ENCODE data around the gene THOC5. TPM values are rescaled to one million over a fixed set of nuclear protein-coding genes. Genes with fewer than 3 reads are reported as not detected.

The THOC5 gene
- total and polyA plus RNA-seq, 8 donors, result 32.7 to 44.2 (median 38.3) TPM

DNA sequence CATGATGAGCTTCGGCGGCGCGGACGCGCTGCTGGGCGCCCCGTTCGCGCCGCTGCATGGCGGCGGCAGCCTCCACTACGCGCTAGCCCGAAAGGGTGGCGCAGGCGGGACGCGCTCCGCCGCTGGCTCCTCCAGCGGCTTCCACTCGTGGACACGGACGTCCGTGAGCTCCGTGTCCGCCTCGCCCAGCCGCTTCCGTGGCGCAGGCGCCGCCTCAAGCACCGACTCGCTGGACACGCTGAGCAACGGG, 73.4 kb downstream of the THOC5 start:
- intact Hi-C loops (cut with DNase I), result no loop called here
- peak overlapping the region in 1 of 2 donors; percentile 23 for H3K4me3 ChIP-seq
- H3K27ac ChIP-seq, result no peak overlapping the region
- peaks cover 0 to 19% of the 10 kb centered on the region in 2 donors for H3K4me1 ChIP-seq
- no peaks in the 10 kb centered on the region for H3K9me3 ChIP-seq
- ATAC-seq (no peak), DNase-seq (no peak)
- no peaks in the 10 kb centered on the region for H3K36me3 ChIP-seq
- H3K27me3 ChIP-seq, result peaks cover 41 to 71% of the 10 kb centered on the region in 2 donors
- TF ChIP-seq, protein P1, sequence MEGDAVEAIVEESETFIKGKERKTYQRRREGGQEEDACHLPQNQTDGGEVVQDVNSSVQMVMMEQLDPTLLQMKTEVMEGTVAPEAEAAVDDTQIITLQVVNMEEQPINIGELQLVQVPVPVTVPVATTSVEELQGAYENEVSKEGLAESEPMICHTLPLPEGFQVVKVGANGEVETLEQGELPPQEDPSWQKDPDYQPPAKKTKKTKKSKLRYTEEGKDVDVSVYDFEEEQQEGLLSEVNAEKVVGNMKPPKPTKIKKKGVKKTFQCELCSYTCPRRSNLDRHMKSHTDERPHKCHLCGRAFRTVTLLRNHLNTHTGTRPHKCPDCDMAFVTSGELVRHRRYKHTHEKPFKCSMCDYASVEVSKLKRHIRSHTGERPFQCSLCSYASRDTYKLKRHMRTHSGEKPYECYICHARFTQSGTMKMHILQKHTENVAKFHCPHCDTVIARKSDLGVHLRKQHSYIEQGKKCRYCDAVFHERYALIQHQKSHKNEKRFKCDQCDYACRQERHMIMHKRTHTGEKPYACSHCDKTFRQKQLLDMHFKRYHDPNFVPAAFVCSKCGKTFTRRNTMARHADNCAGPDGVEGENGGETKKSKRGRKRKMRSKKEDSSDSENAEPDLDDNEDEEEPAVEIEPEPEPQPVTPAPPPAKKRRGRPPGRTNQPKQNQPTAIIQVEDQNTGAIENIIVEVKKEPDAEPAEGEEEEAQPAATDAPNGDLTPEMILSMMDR (IDR thresholded peaks at IDR 0.05), result no peak

DNA sequence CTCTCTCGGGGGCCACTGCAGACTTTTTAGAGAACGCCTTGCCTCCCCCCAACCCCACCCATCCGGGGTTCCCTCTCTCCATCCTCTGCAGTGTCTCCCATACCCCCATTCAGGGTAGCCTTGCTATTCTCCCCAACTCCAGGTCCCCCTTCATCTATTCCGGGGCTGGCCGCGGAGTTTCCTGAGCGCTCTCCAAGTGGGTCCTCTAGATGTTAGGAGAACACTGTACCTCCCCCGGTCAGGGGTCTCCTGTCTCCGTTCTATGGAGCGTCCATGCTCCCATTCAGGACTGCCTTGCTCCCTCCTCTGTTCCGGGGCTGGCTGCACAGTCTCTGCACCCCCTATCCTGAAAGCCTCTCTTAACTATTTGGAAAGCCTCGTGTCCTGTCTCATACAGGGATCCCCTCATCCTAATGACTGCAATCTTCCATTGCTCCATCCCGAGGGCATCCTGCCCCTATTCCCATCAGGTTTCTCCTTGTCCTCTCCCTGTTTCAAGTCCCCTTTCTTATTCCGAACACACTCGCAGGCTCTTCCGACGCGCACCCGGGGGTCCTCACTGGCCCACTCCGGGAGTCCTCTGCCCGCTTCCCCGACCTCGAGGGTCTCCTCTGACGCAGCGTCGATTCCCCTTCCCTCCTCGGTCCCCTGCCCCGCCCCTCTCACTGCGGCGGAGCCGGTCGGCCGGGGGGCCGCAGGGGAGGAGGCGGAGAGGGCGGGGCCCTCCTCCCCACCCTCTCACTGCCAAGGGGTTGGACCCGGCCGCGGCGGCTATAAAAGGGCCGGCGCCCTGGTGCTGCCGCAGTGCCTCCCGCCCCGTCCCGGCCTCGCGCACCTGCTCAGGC, 73.9 kb downstream of the THOC5 start, which contains the start of gene NEFH:
NEFH (plus strand) TSS at position 802 of the 845 bp plus-strand sequence. CDS start 45 bp downstream, outside the sequence.
- no peaks in the 10 kb centered on the region for H3K9me3 ChIP-seq
- ATAC-seq, result no peak
- TF ChIP-seq, protein P1 (IDR thresholded peaks at IDR 0.05), result no peak
- H3K36me3 ChIP-seq, result no peaks in the 10 kb centered on the region
- H3K4me1 ChIP-seq, result peaks cover 0 to 19% of the 10 kb centered on the region in 2 donors
- peaks cover 41 to 71% of the 10 kb centered on the region in 2 donors for H3K27me3 ChIP-seq
- no peak for DNase-seq
- no peak within 1 kb of the TSS for H3K27ac ChIP-seq
- intact Hi-C loops (cut with DNase I), result no loop called here
- peak within 1 kb of the TSS in 1 of 2 donors; percentile 23 for H3K4me3 ChIP-seq

DNA sequence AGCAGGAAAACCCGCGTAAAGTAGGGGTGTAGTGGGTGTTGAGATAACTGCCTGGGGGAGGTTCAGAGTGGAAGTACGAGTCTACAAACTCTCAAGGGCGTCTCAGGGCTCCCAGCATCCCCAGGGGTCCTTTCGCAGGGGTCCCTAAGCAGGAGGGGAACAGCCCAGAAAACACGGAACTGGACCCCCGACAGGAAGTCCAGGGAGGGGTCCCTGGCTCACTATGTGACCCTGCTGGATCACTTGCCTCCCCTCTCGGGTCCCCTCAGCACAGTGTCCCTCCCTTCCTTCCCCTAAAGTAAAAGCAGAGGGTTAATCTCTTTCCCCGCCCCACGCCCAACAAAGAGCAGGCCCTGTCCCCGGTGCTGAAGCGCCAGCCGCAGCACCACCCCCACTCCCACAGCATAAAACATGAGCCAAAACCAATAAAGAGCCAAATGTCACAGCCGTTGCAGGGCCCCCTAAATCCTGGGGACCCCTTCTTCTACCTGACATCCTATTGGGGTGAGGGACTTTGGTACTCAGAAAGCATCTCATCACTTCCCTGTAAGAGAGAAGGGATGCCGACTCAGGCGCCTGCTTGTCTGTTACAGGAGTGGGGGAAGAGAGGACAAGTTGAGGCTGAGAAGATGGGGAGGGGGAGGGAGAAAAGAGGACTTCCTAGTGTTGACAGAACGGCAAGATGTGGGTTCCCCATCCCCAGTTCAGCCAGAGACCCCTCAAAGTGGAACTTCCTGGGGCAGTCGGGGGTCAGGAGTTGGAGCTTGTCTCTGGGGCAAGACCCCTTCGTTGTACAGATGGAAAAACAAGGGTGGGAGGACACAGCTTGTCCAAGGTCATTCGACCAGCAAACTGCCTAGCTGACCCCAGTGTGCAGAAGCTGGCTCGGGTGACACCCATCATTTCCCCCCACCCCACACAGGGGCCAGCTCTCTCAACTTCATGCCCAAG, 75.0 kb downstream of the THOC5 start:
- TF ChIP-seq, protein P1 (IDR thresholded peaks at IDR 0.05), result no peak
- intact Hi-C loops (cut with DNase I), result no loop called here
- DNase-seq (peak in 1 of 4 donors; percentile 36), ATAC-seq (peak; percentile 60)
- Histone ChIP-seq H3K36me3 (no peaks in the 10 kb centered on the region), H3K4me1 (peaks cover 0 to 19% of the 10 kb centered on the region in 2 donors), H3K27ac (no peak overlapping the region), H3K4me3 (no peak overlapping the region), H3K9me3 (no peaks in the 10 kb centered on the region), H3K27me3 (peaks cover 41 to 71% of the 10 kb centered on the region in 2 donors)

DNA sequence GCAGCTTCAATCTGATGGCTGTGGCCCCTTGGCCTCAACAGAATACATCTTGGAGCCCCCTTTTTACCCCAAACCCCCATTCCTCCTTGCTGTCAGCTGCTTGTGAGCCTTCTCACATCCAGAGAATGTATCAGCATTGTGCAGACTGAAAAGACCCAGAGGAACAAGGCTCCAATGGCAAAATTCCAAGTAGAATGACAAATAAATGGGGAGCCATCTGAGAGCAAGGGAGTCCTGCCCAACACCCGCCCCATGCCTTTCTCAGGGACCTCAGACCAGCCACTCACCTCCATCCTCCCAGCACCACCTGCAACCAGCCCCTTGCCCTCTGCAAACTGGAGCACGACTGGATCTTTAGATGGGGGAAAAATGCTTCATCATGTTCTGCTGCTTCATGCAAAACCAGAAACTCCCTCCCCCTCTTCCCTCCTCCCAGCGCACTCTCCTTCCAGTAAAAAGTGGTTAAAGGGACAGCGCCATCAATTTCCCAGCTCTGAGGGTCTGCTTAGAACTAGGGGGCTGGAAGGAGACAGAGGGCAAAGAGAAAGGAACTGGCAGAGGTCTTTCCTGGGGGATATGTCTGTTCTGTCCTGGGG, 75.7 kb downstream of the THOC5 start:
- Histone ChIP-seq H3K4me3 (no peak overlapping the region), H3K36me3 (no peaks in the 10 kb centered on the region), H3K27ac (no peak overlapping the region), H3K27me3 (peaks cover 41 to 68% of the 10 kb centered on the region in 2 donors), H3K4me1 (peaks cover 0 to 19% of the 10 kb centered on the region in 2 donors), H3K9me3 (no peaks in the 10 kb centered on the region)
- intact Hi-C loops (cut with DNase I), result no loop called here
- DNase-seq (no peak), ATAC-seq (no peak)
- TF ChIP-seq, protein P1 (IDR thresholded peaks at IDR 0.05), result no peak

Measured in left lung (tissue), 10 donors.